Lower lobe of right lung (tissue), 2 donors: ENCODE results near the gene FAM83E. TPM values are rescaled to one million over a fixed set of nuclear protein-coding genes. Genes with fewer than 3 reads are reported as not detected.

Experiments used
- ATAC-seq, 2 donors: fragments of 200-7000 bp; cut with Tn5 transposase; one replicate each; pipeline ENCODE4 v1.9.1; 2020 to 2022; ENCODE audit warnings: mild to moderate bottlenecking in 2 of 2, moderate library complexity in 2 of 2
- DNase-seq: peaks from one replicate; pipeline ENCODE4 v3.0.0-alpha.2; 2020
- H3K27ac ChIP-seq: fragments of 200-600 bp; one replicate; pipeline ENCODE4 v1.8.0; 2022
- H3K27me3 ChIP-seq: fragments of 200-600 bp; one replicate; pipeline ENCODE4 v1.8.0; 2022; ENCODE audit warnings: low read depth
- H3K36me3 ChIP-seq: fragments of 200-600 bp; one replicate; pipeline ENCODE4 v1.8.0; 2022; ENCODE audit warnings: mild to moderate bottlenecking
- H3K4me1 ChIP-seq: fragments of 200-600 bp; one replicate; pipeline ENCODE4 v1.8.0; 2022
- H3K4me3 ChIP-seq: fragments of 200-600 bp; one replicate; pipeline ENCODE4 v1.8.0; 2022; ENCODE audit warnings: mild to moderate bottlenecking
- H3K9me3 ChIP-seq: fragments of 200-600 bp; one replicate; pipeline ENCODE4 v1.8.0; 2022
- CTCF ChIP-seq: fragments of 200-600 bp; IDR thresholded peaks from one replicate; pipeline ENCODE4 v1.8.0; 2022; ENCODE audit warnings: antibody characterized with exemption, mild to moderate bottlenecking
- intact Hi-C: fragments of 100-400 bp; cut with DNase I; formaldehyde crosslinking; loops from one replicate; pipeline ENCODE4 v1.11.0; 2022
- total RNA-seq: library from RNA; stranded (reverse); fragmentation: NEBNext Ultra II Directional; extraction: Animal tissue kit (Norgen Biotek cat#: 25700); gene quantifications from one replicate; pipeline ENCODE4 v1.2.1, GENCODE V29; 2021
- donor health status: DM: no; HTN: yes; CAD: no; lungs with severe emphysema.

FAM83E gene
- total RNA-seq, 1 donor from 2014 or later = 34.1 TPM

DNA sequence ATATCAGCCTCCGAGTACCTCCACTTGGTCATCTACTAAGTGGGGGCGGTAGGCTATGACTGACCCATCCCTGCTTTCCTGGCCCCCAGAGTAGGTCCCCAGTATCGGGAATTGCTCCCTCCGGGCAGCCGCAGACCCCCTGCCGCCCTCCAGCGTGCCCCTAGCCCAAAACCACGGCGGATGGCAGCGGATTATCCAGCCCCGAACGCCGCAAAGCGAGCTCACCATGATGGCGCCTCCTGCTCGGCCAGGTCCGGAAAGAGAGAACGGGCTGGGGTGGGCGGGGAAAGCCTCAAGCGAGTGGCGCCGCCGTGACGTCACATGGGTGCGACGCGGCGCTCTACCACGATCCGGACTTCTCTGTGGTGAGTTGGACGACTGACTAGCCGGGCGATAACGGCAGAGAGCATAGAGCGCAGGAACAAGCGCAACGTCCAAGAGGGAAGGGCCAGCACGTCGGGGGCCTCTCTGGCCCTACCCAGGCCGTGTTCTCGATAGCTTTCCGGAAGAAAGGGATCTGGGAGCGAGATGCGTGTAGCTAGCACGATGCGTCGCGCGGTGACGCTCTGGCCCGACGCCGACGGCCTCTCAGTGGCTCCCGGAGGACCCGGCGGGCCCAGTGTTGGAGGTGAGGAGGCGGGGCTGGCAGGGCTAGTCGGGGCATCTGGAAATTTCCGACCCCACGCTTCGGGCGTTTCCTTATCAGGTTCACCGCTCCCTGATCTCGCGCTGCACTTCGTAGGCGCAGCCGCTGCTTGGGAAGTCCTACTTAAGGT, 4.2 kb upstream of the FAM83E start, which contains the start of the genes RPL18 and SPHK2:
Gene RPL18, minus strand, starts transcription at position 263 of the 776 bp plus-strand sequence. Its CDS starts 35 bp downstream, at position 228.
Gene SPHK2, plus strand, starts transcription at position 591 of the 776 bp plus-strand sequence. CDS start 1,009 bp downstream, outside the sequence.
- Histone ChIP-seq H3K36me3 (peaks cover 32% of the 10 kb centered on the region), H3K9me3 (no peaks in the 10 kb centered on the region), H3K4me3 (peak within 1 kb of the TSS; percentile 72), H3K27ac (peak within 1 kb of the TSS; percentile 86), H3K27me3 (no peaks in the 10 kb centered on the region), H3K4me1 (peaks cover 54% of the 10 kb centered on the region)
- TF ChIP-seq CTCF = no peak
- intact Hi-C loops = no loop called here
- DNase-seq (peak; percentile 98), ATAC-seq (peak; percentile 89 to 94)

- intact Hi-C loops = no loop called here
- peak overlapping the region; percentile 72 for H3K4me3 ChIP-seq
- no peaks in the 10 kb centered on the region for H3K9me3 ChIP-seq
- no peak for TF ChIP-seq CTCF
- ATAC-seq (no peak), DNase-seq (no peak)
- peaks cover 49% of the 10 kb centered on the region for H3K4me1 ChIP-seq
- no peaks in the 10 kb centered on the region for H3K27me3 ChIP-seq
- peak overlapping the region; percentile 86 for H3K27ac ChIP-seq
- peaks cover 32% of the 10 kb centered on the region for H3K36me3 ChIP-seq
Measured at GRCh38 chr19:48618278-48618915, 3.5 kb upstream of the FAM83E start.

DNA sequence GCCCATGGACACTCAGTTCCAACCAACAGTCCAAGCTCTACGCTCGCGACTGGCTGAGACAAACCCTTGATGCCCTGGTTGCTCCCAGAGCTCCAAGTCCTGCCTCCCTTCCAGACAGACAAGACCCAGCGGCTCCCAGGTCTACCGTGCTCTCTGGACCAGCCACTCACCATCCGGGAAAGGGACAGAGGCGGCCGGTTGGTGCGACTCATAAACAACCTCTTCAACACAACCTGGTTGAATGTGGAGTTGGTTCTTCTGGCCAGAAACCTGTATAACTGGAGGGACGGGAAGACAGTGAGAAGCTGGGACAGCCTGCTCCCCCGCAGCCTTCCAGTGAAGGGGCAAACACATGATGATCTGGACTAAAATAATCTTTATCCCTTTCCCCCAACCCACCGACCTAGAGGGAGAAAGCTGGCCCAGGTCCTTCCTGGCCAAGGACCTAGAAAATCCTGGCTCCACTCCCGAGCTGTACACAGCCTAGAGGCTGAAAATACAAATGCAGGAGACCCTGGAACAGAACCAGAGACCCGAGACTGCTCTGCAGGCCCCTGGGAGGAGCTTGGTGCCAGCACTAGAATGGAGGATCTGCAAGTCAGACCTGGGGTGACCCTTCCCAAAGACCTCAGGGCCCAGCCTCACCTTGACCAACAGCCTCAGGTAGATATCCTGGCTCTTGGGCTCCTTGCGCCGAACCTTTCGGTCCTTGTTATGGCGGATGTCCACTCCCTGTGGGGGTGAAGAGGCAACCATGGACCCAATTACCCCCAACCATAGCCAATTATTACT, 2.5 kb upstream of the FAM83E start:
- Histone ChIP-seq H3K27me3 (no peaks in the 10 kb centered on the region), H3K27ac (peak overlapping the region; percentile 86), H3K4me3 (peak overlapping the region; percentile 72), H3K9me3 (no peaks in the 10 kb centered on the region), H3K36me3 (peaks cover 32% of the 10 kb centered on the region), H3K4me1 (peaks cover 41% of the 10 kb centered on the region)
- intact Hi-C loops = no loop called here
- ATAC-seq = no peak
- TF ChIP-seq CTCF = no peak
- DNase-seq = no peak

DNA sequence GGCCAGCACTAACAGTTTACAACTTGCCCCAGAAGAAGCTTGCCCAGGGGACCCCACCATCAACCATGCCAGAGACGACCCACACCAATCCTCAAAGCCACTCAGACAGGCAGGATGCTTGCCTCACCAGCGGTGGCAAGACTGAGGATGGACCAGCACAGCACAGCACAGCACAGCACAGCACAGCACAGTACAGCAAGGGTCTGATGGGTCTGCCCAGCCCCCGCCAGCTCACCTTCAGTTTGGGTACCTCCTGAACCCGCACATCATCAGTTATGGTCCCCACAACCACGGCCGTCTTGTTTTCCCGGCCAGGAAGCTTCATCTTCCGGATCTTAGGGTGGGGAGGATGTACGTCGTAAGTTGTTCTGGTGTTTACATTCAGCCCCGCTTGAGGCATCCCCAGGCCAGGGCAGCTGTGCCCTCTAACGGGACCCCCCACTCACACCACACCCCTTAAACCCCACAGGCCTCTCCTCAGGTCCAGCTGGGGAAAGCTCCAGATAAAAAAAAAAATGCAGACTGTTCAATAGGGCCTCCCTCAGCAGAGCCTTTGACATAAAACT, 1.7 kb upstream of the FAM83E start:
- DNase-seq = no peak
- TF ChIP-seq CTCF = no peak
- no peaks in the 10 kb centered on the region for H3K9me3 ChIP-seq
- H3K27me3 ChIP-seq = no peaks in the 10 kb centered on the region
- H3K4me1 ChIP-seq = peaks cover 41% of the 10 kb centered on the region
- H3K4me3 ChIP-seq = peak overlapping the region; percentile 72
- intact Hi-C loops = no loop called here
- ATAC-seq = no peak
- H3K27ac ChIP-seq = peak overlapping the region; percentile 81
- H3K36me3 ChIP-seq = peaks cover 32% of the 10 kb centered on the region

DNA sequence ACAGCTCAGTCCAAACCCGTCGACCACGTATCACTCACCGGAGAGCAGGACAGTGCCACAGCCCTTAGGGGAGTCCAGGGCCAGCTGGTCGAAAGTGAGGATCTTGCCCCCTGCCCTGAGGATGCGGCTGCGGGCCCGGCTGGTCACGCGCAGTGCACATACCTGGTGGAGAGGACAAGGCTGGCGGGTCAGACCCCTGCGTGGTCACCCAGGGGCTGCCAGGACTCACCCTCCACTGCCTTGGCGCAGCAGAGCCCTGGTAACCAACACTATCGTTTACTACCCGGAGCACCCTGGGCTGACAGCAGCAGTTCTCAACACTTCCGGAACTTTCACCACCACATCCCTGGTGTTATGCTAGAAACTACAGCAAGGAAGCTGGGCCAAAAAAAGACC, 1.2 kb upstream of the FAM83E start:
- H3K27ac ChIP-seq = peak overlapping the region; percentile 81
- no peaks in the 10 kb centered on the region for H3K27me3 ChIP-seq
- H3K36me3 ChIP-seq = peaks cover 32% of the 10 kb centered on the region
- DNase-seq (no peak), ATAC-seq (no peak)
- no peak for TF ChIP-seq CTCF
- no peaks in the 10 kb centered on the region for H3K9me3 ChIP-seq
- H3K4me1 ChIP-seq = peaks cover 41% of the 10 kb centered on the region
- peak overlapping the region; percentile 72 for H3K4me3 ChIP-seq
- intact Hi-C loops = no loop called here
